Mesenteric fat pad (tissue), 1 donor: ENCODE measurements around the gene AOPEP. TPM values are rescaled to one million over a fixed set of nuclear protein-coding genes. Genes with fewer than 3 reads are reported as not detected.

Source experiments
- DNase-seq: peaks from one replicate; pipeline ENCODE4 v3.0.0-alpha.2; 2020; ENCODE audit warnings: low spot score
- total RNA-seq: library from RNA; stranded (reverse); fragmentation: NEBNext Ultra II Directional; extraction: Animal tissue kit (Norgen Biotek cat#: 25700); gene quantifications from one replicate; pipeline ENCODE4 v1.2.1, GENCODE V29; 2021
- donor health status: DM: yes; HTN: yes; CAD: no.

AOPEP gene
- total RNA-seq, 1 donor from 2014 or later: 28.7 TPM

DNA sequence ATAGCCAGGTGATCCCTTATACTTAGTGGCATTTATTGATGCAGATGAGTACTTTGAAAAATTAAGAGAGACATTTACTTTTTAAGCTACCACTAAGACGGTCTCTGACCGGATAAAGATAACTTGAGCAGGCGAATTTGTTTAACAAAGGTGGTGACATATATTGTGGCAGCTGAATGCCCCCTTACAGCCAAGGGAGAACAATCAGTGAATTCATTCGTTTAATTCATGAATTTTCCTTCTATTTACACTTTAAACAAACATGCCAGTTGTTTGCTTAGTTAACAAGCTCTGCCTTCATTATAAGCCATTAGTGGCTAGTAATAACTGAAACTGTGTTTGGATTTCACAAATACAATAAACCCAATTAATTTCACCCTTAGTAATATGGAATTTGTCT, 187.1 kb downstream of the AOPEP start:
- no peak for DNase-seq

GRCh38 chr9:94915476-94916450, 189.3 kb downstream of the AOPEP start:
- DNase-seq: no peak

GRCh38 chr9:94916956-94917355, 190.5 kb downstream of the AOPEP start:
- no peak for DNase-seq

DNA sequence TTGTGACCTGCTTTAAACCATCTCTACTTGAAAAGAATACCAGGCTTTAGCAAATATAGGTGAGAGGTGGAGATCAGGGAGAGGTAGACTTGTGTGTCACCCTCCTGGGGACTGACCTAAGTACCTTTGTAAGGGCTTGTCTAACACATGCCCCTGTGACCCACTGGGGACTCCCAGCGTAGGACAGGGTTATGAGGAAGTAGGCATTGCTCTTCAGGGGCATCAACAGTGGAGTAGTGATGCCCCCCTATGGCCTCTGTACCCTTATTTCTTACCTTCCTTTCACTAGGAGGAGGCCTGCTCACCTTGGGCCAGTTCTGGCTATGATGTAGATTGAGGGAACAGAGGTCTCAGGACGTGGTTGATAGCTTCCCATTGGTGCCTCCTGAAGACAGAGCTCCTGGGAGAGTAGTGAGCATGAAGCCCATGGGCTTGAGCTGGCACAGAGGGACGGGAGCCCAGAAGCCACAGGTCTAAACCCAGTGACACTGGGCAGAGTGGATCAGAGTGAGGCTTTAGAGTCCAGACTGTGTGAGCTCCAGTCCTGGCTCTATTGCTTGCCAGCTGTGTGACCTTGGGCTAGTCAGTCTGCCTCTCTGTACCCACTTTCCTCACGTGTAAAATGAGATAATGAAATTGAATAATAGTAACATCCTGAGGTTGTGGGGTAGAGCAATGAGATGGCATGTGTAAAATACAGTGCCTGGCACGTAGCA, 191.7 kb downstream of the AOPEP start:
- peak; percentile 33 for DNase-seq

DNA sequence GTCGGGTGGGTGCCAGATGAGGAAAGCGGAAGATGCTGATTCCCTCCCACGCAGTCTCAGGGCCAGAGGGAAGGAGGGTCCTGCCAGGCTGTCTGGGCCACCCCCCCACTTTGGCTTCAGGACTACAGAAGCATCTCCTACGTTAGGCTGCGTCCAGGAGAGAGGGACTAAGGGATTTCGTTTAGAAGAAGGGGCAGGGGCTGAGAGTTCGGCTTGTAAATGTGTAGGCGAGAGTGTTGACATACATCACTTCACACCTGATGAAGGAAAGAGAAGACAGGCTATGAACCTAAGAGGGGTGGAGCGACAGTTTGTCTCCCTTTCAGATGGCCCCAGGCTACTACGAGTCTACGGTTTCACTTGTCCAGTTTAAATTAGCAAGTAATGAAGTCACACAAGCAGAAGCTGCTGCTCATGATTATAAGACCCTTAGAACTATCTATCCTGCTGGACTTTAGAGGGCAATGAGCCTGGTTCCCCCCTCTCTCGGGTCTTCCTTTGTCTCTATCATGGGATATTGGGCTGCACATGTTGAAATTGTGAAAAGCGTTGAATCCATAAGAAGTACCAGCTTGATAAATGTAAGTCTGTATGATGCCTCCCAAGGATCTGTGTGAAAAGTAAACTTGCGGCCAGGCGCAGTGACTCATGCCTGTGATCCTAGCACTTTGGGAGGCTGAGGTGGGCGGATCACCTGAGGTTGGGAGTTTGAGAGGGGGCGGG, 193.0 kb downstream of the AOPEP start:
- DNase-seq: peak; percentile 55

- peak; percentile 79 for DNase-seq
Measured at GRCh38 chr9:94920420-94921091, 194.1 kb downstream of the AOPEP start.

GRCh38 chr9:94921092-94921471, 194.6 kb downstream of the AOPEP start:
- DNase-seq: no peak

- peak; percentile 35 for DNase-seq
Measured at GRCh38 chr9:94921656-94922055, 195.2 kb downstream of the AOPEP start.

DNA sequence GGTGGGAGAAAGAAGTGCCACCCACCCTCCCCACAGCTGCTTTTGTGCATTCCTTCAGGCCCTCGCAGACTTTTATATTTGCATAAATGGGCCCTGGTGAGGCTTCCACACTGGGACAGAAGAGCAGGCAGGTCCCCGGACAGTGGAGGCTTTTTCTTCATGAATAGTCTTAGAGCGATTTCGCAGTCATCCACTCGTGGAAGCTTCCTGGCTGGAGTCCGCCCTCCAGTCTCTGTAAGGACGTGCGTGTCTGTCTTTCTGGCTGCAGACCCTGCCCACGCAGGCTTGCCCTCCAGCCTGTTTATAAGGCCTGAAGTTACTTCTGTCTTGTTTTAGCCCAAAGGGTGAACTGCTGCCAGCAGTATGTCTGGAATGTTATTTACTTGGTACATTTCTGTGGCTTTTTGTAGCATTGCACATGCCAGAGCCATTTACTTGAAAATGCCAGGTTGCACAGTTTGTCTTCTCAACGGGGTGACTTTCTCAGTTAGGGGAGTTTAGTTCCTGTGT, 195.7 kb downstream of the AOPEP start:
- DNase-seq: peak; percentile 85

DNA sequence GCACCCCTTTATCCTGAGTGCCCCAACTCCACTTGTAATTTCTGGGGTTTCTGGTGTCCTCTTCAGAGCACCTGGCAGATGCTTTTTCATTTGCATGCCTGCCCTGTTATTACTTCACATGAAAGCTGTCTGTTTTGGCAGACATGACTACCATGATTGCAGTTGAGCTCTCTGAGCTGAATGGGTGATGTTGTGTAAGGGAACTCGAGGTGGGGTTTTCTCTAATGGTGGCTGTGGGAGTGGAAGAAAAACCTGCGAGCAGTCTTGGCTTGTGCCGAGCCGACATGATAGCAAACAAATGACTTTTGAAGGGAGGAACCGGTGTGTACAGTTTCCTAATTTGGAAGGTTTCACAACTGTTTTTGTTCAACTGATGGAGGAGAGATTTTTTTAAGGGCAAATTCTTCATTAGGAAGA, 196.2 kb downstream of the AOPEP start:
- DNase-seq: peak; percentile 35

DNA sequence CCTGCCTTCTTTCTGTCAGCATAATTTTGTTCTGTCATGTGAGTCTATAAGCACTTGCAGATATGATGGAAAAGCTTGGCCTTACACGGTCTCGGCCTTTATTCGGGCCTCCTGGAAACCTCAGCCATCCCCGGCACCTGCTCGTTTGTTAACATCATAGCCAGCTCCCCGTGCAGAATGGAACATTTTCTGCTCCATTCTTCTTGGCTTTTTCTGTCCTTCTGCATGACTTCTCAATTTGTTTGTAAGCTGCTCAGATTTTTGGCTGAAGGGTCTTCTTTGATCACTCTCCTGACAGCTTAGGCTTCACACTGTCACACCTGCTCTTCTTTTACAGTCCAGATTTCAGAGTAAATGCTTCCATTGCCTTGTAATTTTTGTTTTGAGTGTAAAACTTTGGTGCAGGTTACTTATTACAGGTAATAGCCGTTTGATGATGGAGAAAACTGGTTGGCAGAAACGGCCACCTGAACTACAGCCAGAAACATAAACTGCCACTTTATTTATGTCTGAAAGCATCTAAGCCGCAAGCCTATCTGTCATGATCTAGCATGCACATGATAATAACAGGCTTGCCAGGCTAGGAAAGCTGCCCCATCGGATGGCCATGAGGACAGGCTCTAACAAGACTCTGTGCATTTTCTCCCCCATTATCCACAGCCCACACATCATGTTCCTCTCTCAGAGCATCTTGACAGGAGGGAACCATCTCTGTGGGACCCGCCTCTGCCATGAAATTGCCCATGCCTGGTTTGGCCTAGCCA, 197.0 kb downstream of the AOPEP start:
- DNase-seq: no peak

DNA sequence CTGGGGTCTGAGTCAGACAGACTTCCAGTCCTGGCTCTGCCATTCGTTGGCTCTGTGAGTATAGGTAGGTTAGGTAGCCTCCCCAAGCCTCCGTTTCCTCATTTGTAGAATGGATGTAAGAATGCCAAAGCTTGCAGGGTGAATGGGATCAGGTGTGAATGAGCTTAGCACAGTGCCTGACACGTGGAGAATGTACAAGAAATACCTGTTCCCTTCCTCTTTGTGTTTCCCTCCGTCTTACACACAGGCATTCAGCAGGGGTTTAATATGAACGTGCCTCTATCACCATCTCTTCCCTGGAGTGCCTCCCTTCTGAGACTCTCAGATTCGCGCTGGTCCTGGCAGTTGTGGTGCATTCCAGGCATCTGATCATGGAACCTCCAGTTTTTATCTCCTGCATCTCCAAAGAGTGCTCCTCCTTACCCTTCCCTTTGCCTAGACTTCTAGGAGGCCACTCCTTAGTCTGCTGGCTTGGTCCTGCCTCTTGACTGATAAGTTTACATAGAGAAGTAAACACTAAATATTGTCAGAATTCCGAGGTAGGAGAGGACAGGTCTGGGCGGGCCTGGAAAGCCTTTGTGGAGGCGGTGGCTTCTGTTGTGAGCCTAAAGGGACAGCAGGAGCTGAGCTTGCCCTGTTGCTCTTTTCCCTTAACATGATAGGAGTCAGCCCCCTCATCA, 199.4 kb downstream of the AOPEP start:
- DNase-seq: no peak

- no peak for DNase-seq
Measured at GRCh38 chr9:94926431-94926800, 199.9 kb downstream of the AOPEP start.

DNA sequence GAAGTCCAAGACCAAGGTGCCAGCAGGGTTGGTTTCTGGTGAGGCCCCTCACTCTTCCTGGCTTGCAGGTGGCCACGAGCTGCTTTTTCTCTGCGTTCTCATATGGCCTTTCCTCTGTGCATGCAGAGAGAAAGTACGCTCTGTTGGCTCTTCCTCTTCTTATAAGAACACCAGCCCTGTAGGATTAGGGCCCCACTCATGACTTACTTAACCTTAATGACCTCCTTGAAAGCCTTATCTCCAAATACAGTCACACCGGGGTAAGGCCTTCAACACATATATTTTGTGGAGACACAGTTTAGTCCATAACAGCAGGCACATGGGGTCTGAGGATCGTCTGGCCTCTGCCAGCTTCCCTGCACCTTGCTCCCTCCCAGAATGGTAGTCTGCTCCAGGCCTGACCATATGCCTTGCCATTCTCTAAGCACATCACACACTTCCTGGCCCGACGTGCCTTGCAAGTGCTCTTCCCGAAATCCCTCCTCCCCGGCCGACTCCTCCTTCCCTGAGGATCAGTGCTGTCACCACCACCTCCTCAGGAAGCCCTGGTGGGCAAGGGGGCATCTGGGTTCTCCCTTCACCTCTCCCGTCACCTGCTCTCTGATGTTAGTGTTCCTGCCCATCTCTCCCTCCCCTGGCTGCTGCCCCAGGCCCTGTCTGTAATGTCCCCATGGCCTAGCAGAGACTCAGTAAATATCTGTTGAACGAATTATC, 200.7 kb downstream of the AOPEP start:
- peak; percentile 80 for DNase-seq

DNA sequence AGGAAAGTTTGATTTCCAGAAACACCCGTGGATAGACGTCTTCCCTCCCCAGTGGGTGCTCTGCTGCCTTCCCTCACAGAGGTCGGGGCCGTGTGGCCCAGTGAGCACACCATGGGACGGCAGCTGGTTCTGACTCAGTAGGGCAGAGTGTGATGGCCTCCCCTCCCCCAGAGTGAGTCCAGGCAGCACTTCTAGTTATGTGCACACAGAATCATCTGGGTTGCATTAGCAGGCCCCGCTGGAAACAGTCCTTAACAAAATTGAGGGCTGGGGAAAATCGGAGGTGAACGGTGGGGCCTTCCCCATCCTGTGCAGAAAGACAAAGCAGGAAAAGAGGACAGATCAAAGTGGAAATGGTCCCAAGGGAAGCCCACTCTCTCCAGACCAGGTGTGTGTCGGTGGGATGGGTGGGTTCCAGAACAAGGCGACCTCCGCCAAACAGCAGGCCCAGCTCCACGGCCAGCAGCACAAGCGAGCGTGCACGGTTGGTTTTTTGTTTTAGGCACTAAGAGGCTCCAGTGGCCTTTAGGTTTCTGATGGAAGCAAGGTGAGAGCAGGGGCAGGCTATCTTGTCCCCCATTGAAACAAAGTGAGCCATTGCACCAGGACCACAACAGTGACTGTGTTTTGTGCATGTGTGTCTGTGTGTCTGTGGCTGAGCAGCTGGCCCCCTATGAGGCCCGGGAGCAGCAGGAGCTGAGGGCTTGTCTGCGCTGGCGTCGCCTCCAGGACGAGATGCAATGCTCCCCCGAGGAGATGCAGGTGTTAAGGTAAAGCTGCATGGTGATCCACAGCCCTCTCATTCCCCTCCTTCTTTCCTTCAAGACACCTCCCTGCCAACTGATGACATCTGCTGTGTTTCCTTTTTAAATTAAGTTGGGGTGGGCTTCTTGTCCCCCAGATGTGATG, 201.5 kb downstream of the AOPEP start:
- DNase-seq: peak; percentile 80

DNA sequence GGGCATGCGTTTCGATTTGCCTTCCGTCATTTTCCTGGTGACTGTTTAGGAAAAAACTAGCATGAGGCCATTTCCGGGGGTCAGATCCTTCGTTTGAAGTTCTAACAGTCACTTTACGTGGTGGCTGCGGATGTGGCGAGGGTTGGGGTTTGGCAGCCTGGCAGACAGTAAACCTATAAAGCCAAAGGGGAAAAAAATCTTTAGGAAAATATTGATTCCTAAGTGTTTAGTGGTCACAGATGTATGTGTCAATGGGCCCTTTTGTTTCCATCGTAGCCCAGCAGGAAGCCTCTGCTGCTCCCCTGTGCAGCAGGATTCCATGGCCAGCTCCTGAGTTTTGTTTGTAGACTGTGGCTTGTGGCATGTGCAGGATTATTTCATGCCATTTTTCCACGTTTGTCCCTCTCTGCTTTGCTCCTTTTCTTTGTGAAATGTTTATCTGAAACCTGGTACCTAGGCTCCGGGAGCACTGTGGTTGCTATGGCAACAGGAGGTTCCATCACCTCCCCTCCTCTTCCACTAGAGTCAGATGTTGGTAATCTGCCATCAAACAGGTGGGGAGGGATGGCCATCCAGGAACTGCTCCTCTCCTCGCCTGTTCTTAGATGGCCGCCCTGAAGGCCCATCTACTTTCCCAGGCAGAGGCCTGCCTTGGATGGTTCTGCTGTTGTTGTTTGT, 202.3 kb downstream of the AOPEP start:
- no peak for DNase-seq

GRCh38 chr9:94929369-94929756, 202.9 kb downstream of the AOPEP start:
- peak; percentile 89 for DNase-seq
